ENCODE results near the gene KREMEN1. TPM values are rescaled to one million over a fixed set of nuclear protein-coding genes. Genes with fewer than 3 reads are reported as not detected.
A peak's percentile ranks its signal among the peaks of the same experiment; 100 is the strongest.

The KREMEN1 gene
- total RNA-seq, 2 experiments from 2014 or later, result 0.17 to 0.35 TPM

GRCh38 chr22:29197096-29197495 is 124.3 kb downstream of the KREMEN1 start:
- peaks cover 13% of the 10 kb centered on the region for H3K27me3 Mint-ChIP-seq (ENCODE audit: low read depth)
- H3K27ac Mint-ChIP-seq, result no peak overlapping the region
- DNase-seq, result no peak
- no peak overlapping the region for H3K4me3 Mint-ChIP-seq
- H3K9me3 Mint-ChIP-seq, result peaks cover 2% of the 10 kb centered on the region
- no peaks in the 10 kb centered on the region for H3K36me3 Mint-ChIP-seq (ENCODE audit: low read depth)
- CTCF ChIA-PET, result interaction anchor here (0.6 to 1.0 kb wide), 2 partner anchors 408 to 596 kb away, joined by 3 read pairs; no protein-coding TSS in a partner anchor
- intact Hi-C loops (cut with micrococcal nuclease), result no loop called here
- peaks cover under 1% of the 10 kb centered on the region for H3K4me1 Mint-ChIP-seq (ENCODE audit: low read depth)

- H3K36me3 Mint-ChIP-seq (ENCODE audit: low read depth), result no peaks in the 10 kb centered on the region
- peaks cover 18% of the 10 kb centered on the region for H3K27me3 Mint-ChIP-seq (ENCODE audit: low read depth)
- DNase-seq, result no peak
- H3K4me1 Mint-ChIP-seq (ENCODE audit: low read depth), result peaks cover 6% of the 10 kb centered on the region
- peaks cover 2% of the 10 kb centered on the region for H3K9me3 Mint-ChIP-seq
- CTCF ChIA-PET, result interaction anchor here (0.7 to 1.0 kb wide), 2 partner anchors 47 to 597 kb away, joined by 3 read pairs; no protein-coding TSS in a partner anchor
- H3K4me3 Mint-ChIP-seq, result no peak overlapping the region
- no peak overlapping the region for H3K27ac Mint-ChIP-seq
- intact Hi-C loops (cut with micrococcal nuclease), result no loop called here
Measured at GRCh38 chr22:29198240-29198639, 125.4 kb downstream of the KREMEN1 start.

GRCh38 chr22:29199702-29200400 is 127.0 kb downstream of the KREMEN1 start:
- Mint-ChIP-seq H3K9me3 (peaks cover 2% of the 10 kb centered on the region), H3K36me3 (ENCODE audit: low read depth) (no peaks in the 10 kb centered on the region), H3K27me3 (ENCODE audit: low read depth) (peaks cover 26% of the 10 kb centered on the region), H3K4me3 (no peak overlapping the region), H3K27ac (no peak overlapping the region), H3K4me1 (ENCODE audit: low read depth) (peaks cover 6% of the 10 kb centered on the region)
- no peak for DNase-seq
- CTCF ChIA-PET, result no interaction called here
- intact Hi-C loops (cut with micrococcal nuclease), result no loop called here

GRCh38 chr22:29200901-29201300 is 128.1 kb downstream of the KREMEN1 start:
- DNase-seq, result no peak
- peaks cover 6% of the 10 kb centered on the region for H3K4me1 Mint-ChIP-seq (ENCODE audit: low read depth)
- peaks cover 28% of the 10 kb centered on the region for H3K27me3 Mint-ChIP-seq (ENCODE audit: low read depth)
- intact Hi-C loops (cut with micrococcal nuclease), result no loop called here
- no peaks in the 10 kb centered on the region for H3K9me3 Mint-ChIP-seq
- H3K27ac Mint-ChIP-seq, result no peak overlapping the region
- H3K4me3 Mint-ChIP-seq, result no peak overlapping the region
- H3K36me3 Mint-ChIP-seq (ENCODE audit: low read depth), result no peaks in the 10 kb centered on the region
- CTCF ChIA-PET, result no interaction called here

- intact Hi-C loops (cut with micrococcal nuclease), result loop anchor here (1.0 kb wide), 1 partner anchor 44 kb away; no protein-coding TSS in a partner anchor
- Mint-ChIP-seq H3K4me3 (no peak overlapping the region), H3K9me3 (no peaks in the 10 kb centered on the region), H3K4me1 (ENCODE audit: low read depth) (peaks cover 6% of the 10 kb centered on the region), H3K27ac (no peak overlapping the region), H3K27me3 (ENCODE audit: low read depth) (peaks cover 35% of the 10 kb centered on the region), H3K36me3 (ENCODE audit: low read depth) (no peaks in the 10 kb centered on the region)
- no peak for DNase-seq
- CTCF ChIA-PET, result interaction anchor here (1.1 kb wide), 1 partner anchor 44 kb away, joined by 4 read pairs; no protein-coding TSS in a partner anchor
Measured at GRCh38 chr22:29201782-29202181, 128.9 kb downstream of the KREMEN1 start.

GRCh38 chr22:29202212-29203192 is 129.7 kb downstream of the KREMEN1 start:
- no peaks in the 10 kb centered on the region for H3K9me3 Mint-ChIP-seq
- peak; percentile 65 for DNase-seq
- H3K36me3 Mint-ChIP-seq (ENCODE audit: low read depth), result no peaks in the 10 kb centered on the region
- intact Hi-C loops (cut with micrococcal nuclease), result loop anchor here (1.0 kb wide), 1 partner anchor 43 kb away; no protein-coding TSS in a partner anchor
- H3K27me3 Mint-ChIP-seq (ENCODE audit: low read depth), result peaks cover 42% of the 10 kb centered on the region
- CTCF ChIA-PET, result interaction anchor here (1.0 to 2.3 kb wide), 4 partner anchors 12 to 46 kb away, joined by 4 to 7 read pairs (median 5); no protein-coding TSS in a partner anchor
- peaks cover 6% of the 10 kb centered on the region for H3K4me1 Mint-ChIP-seq (ENCODE audit: low read depth)
- no peak overlapping the region for H3K4me3 Mint-ChIP-seq
- H3K27ac Mint-ChIP-seq, result no peak overlapping the region

- CTCF ChIA-PET, result interaction anchor here (0.7 to 3.0 kb wide), 5 partner anchors 14 to 69 kb away, joined by 4 to 13 read pairs (median 6); no protein-coding TSS in a partner anchor
- Mint-ChIP-seq H3K4me3 (no peak overlapping the region), H3K4me1 (ENCODE audit: low read depth) (peaks cover 6% of the 10 kb centered on the region), H3K27ac (no peak overlapping the region), H3K9me3 (no peaks in the 10 kb centered on the region), H3K27me3 (ENCODE audit: low read depth) (peaks cover 45% of the 10 kb centered on the region), H3K36me3 (ENCODE audit: low read depth) (no peaks in the 10 kb centered on the region)
- DNase-seq, result no peak
- intact Hi-C loops (cut with micrococcal nuclease), result no loop called here
Measured at GRCh38 chr22:29203488-29204454, 130.9 kb downstream of the KREMEN1 start.

- Mint-ChIP-seq H3K27me3 (ENCODE audit: low read depth) (peaks cover 45% of the 10 kb centered on the region), H3K27ac (no peak overlapping the region), H3K4me1 (ENCODE audit: low read depth) (peaks cover 6% of the 10 kb centered on the region), H3K36me3 (ENCODE audit: low read depth) (no peaks in the 10 kb centered on the region), H3K4me3 (no peak overlapping the region), H3K9me3 (no peaks in the 10 kb centered on the region)
- intact Hi-C loops (cut with micrococcal nuclease), result no loop called here
- CTCF ChIA-PET, result interaction anchor here (2.3 to 3.0 kb wide), 2 partner anchors 41 to 44 kb away, joined by 7 to 13 read pairs; no protein-coding TSS in a partner anchor
- DNase-seq, result no peak
Measured at GRCh38 chr22:29204455-29205183, 131.8 kb downstream of the KREMEN1 start.

- H3K4me3 Mint-ChIP-seq, result no peak overlapping the region
- CTCF ChIA-PET, result interaction anchor here (0.9 to 3.0 kb wide), 2 partner anchors 40 to 63 kb away, joined by 3 to 13 read pairs; no protein-coding TSS in a partner anchor
- H3K9me3 Mint-ChIP-seq, result no peaks in the 10 kb centered on the region
- peaks cover 6% of the 10 kb centered on the region for H3K4me1 Mint-ChIP-seq (ENCODE audit: low read depth)
- intact Hi-C loops (cut with micrococcal nuclease), result no loop called here
- H3K27me3 Mint-ChIP-seq (ENCODE audit: low read depth), result peaks cover 45% of the 10 kb centered on the region
- no peak overlapping the region for H3K27ac Mint-ChIP-seq
- H3K36me3 Mint-ChIP-seq (ENCODE audit: low read depth), result no peaks in the 10 kb centered on the region
- DNase-seq, result no peak
Measured at GRCh38 chr22:29205252-29205593, 132.4 kb downstream of the KREMEN1 start.

GRCh38 chr22:29205594-29206371 is 132.9 kb downstream of the KREMEN1 start, which contains the start of gene EMID1:
Gene EMID1, plus strand, starts transcription at chr22:29205896. Its CDS starts 143 bp downstream, at chr22:29206039.
- CTCF ChIA-PET, result interaction anchor here (0.9 to 3.0 kb wide), 2 partner anchors 40 to 64 kb away, joined by 3 to 13 read pairs; no protein-coding TSS in a partner anchor
- no peaks in the 10 kb centered on the region for H3K36me3 Mint-ChIP-seq (ENCODE audit: low read depth)
- peak within 1 kb of the TSS; percentile 13 for H3K4me3 Mint-ChIP-seq
- DNase-seq, result peak; percentile 20
- H3K27ac Mint-ChIP-seq, result no peak within 1 kb of the TSS
- no peaks in the 10 kb centered on the region for H3K9me3 Mint-ChIP-seq
- H3K4me1 Mint-ChIP-seq (ENCODE audit: low read depth), result peaks cover 6% of the 10 kb centered on the region
- H3K27me3 Mint-ChIP-seq (ENCODE audit: low read depth), result peaks cover 43% of the 10 kb centered on the region
- intact Hi-C loops (cut with micrococcal nuclease), result no loop called here

All from activated naive CD4-positive, alpha-beta T cell treated with anti-CD3 and anti-CD28 coated beads for 36 hours (primary cell).